HEK293T (cell line): ENCODE measurements around the gene KIAA0930.
A peak's percentile ranks its signal among the peaks of the same experiment; 100 is the strongest.

Experiments used
- CTCF ChIA-PET: fragments of 350-600 bp; formaldehyde crosslinking; extraction: SDS; loops from one replicate; lab custom pipeline; 2021; ENCODE audit warnings: antibody characterized with exemption, inconsistent platforms; lab: Yijun Ruan, JAX
- POLR2A ChIA-PET: fragments of 350-600 bp; formaldehyde crosslinking; extraction: SDS; loops from one replicate; lab custom pipeline; 2020; ENCODE audit warnings: antibody characterized with exemption, inconsistent platforms; lab: Yijun Ruan, JAX
- DNase-seq: peaks from one replicate; pipeline ENCODE4 v3.0.0; 2012; ENCODE audit warnings: mixed read lengths; ENCODE audit errors: extremely low spot score
- ARNT ChIP-seq: fragments of 450-650 bp; IDR thresholded peaks from 2 replicates; pipeline ENCODE4 v1.6.1; 2017; ENCODE audit warnings: mild to moderate bottlenecking
- BHLHE40 ChIP-seq: fragments of 450-650 bp; IDR thresholded peaks from 2 replicates; pipeline ENCODE4 v1.6.1; 2016; ENCODE audit warnings: mild to moderate bottlenecking, moderate library complexity, borderline replicate concordance
- CTBP1 ChIP-seq: fragments of 450-650 bp; IDR thresholded peaks from 2 replicates; pipeline ENCODE4 v1.6.1; 2016; ENCODE audit warnings: borderline replicate concordance
- ELF4 ChIP-seq: fragments of 450-650 bp; IDR thresholded peaks from 2 replicates; pipeline ENCODE4 v1.6.1; 2017; ENCODE audit warnings: antibody characterized with exemption
- FOXA1 ChIP-seq: fragments of 450-650 bp; IDR thresholded peaks from 2 replicates; pipeline ENCODE4 v1.6.1; 2016; ENCODE audit warnings: mild to moderate bottlenecking
- FOXK2 ChIP-seq: fragments of 450-650 bp; IDR thresholded peaks from 2 replicates; pipeline ENCODE4 v1.6.1; 2016; ENCODE audit warnings: mild to moderate bottlenecking
- FOXM1 ChIP-seq: fragments of 450-650 bp; IDR thresholded peaks from 2 replicates; pipeline ENCODE4 v1.6.1; 2017; ENCODE audit warnings: mild to moderate bottlenecking, borderline replicate concordance
- HDGF ChIP-seq: fragments of 450-650 bp; IDR thresholded peaks from 2 replicates; pipeline ENCODE4 v1.6.1; 2017; ENCODE audit warnings: antibody characterized with exemption, borderline replicate concordance
- L3MBTL2 ChIP-seq: fragments of 450-650 bp; conservative IDR thresholded peaks from 2 replicates; pipeline ENCODE4 v1.6.1; 2016; ENCODE audit warnings: mild to moderate bottlenecking
- LEF1 ChIP-seq: fragments of 450-650 bp; IDR thresholded peaks from 2 replicates; pipeline ENCODE4 v1.6.1; 2017; ENCODE audit warnings: mild to moderate bottlenecking, borderline replicate concordance
- NFRKB ChIP-seq: fragments of 450-650 bp; IDR thresholded peaks from 2 replicates; pipeline ENCODE4 v1.6.1; 2016; ENCODE audit warnings: mild to moderate bottlenecking, moderate library complexity
- SP1 ChIP-seq: fragments of 450-650 bp; IDR thresholded peaks from 2 replicates; pipeline ENCODE4 v1.6.1; 2017
- SUZ12 ChIP-seq: fragments of 450-650 bp; IDR thresholded peaks from 2 replicates; pipeline ENCODE4 v1.6.1; 2016; ENCODE audit warnings: mild to moderate bottlenecking
- TARDBP ChIP-seq: fragments of 450-650 bp; IDR thresholded peaks from 2 replicates; pipeline ENCODE4 v1.6.1; 2016
- ZNF384 ChIP-seq: fragments of 450-650 bp; IDR thresholded peaks from 2 replicates; pipeline ENCODE4 v1.6.1; 2016
- TF ChIP-seq, protein P1 (sequence below): fragments of 450-650 bp; IDR thresholded peaks from 2 replicates; pipeline ENCODE4 v1.6.1; 2016

KIAA0930 gene

GRCh38 chr22:45211435-45211834 is 29.3 kb downstream of the KIAA0930 start:
- ChIA-PET POLR2A (no interaction called here), CTCF (interaction anchor here (0.9 kb wide), 1 partner anchor 14 kb away, joined by 3 read pairs; no protein-coding TSS in a partner anchor)
- TF ChIP-seq, protein P1, sequence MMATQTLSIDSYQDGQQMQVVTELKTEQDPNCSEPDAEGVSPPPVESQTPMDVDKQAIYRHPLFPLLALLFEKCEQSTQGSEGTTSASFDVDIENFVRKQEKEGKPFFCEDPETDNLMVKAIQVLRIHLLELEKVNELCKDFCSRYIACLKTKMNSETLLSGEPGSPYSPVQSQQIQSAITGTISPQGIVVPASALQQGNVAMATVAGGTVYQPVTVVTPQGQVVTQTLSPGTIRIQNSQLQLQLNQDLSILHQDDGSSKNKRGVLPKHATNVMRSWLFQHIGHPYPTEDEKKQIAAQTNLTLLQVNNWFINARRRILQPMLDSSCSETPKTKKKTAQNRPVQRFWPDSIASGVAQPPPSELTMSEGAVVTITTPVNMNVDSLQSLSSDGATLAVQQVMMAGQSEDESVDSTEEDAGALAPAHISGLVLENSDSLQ: no peak
- TF ChIP-seq FOXA1: no peak
- DNase-seq: no peak

DNA sequence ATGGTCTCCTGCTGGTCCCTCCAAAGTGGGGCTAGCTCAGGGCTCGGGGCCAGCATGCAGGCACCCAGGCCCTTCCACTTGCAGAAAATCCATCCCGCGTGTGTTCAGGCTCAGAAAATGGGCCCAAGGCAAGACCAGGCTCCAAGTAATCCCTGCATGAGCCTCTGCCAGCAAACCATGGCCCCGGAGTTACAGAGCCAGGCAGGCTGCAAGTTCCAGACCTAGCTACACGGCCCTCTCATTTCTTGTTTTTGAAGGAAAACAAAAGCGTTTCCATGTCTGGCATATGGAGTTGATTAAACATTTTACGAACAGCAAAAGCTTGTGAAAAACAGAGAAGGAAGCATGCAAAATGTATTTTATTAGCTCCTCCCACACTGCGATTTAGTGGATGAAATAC is 29.7 kb downstream of the KIAA0930 start:
- ChIA-PET POLR2A (no interaction called here), CTCF (interaction anchor here (0.9 kb wide), 1 partner anchor 15 kb away, joined by 3 read pairs; no protein-coding TSS in a partner anchor)
- no peak for DNase-seq
- no peak for TF ChIP-seq LEF1
- TF ChIP-seq TARDBP: no peak
- TF ChIP-seq ELF4: no peak
- TF ChIP-seq FOXM1: no peak

- CTCF ChIA-PET: interaction anchor here (0.6 to 0.9 kb wide), 2 partner anchors 15 to 226 kb away, joined by 3 read pairs; no protein-coding TSS in a partner anchor
These were observed 30.1 kb downstream of the KIAA0930 start for GRCh38 chr22:45210577-45210976.

DNA sequence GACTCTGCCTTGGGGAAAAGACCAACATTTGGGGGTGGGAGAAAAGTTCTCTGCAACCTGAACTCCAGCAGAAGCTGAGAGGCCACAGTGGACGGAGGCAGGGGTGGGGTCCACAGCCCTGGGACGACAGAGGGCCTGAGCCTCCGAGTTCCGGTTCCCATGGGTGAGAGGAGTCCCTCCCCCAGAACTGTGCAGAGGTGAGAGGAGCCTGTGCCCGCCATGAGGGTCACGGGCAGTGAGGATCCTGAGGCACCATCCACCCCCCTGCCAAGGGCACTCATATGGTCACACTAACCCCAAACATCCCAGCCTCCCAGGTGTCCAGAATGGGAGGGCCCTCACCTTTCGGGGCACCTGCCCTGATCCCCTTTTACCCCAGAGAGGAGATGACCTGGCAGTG is 30.5 kb downstream of the KIAA0930 start:
- DNase-seq: no peak
- CTCF ChIA-PET: interaction anchor here (0.6 to 2.3 kb wide), 2 partner anchors 10 to 226 kb away, joined by 3 to 7 read pairs; no protein-coding TSS in a partner anchor
- POLR2A ChIA-PET: no interaction called here
- TF ChIP-seq ELF4: no peak
- TF ChIP-seq, protein P1: no peak
- TF ChIP-seq SUZ12: no peak
- TF ChIP-seq FOXM1: no peak
- no peak for TF ChIP-seq ZNF384
- TF ChIP-seq NFRKB: no peak
- no peak for TF ChIP-seq FOXK2
- no peak for TF ChIP-seq FOXA1
- TF ChIP-seq CTBP1: no peak
- no peak for TF ChIP-seq BHLHE40
- no peak for TF ChIP-seq HDGF
- no peak for TF ChIP-seq LEF1

More at GRCh38 chr22:45210577-45210976, 30.1 kb downstream of the KIAA0930 start:
- POLR2A ChIA-PET: no interaction called here
- TF ChIP-seq CTBP1 (no peak), LEF1 (no peak), BHLHE40 (no peak), ELF4 (no peak), ARNT (no peak)
- TF ChIP-seq, protein P1: no peak
- DNase-seq: no peak

DNA sequence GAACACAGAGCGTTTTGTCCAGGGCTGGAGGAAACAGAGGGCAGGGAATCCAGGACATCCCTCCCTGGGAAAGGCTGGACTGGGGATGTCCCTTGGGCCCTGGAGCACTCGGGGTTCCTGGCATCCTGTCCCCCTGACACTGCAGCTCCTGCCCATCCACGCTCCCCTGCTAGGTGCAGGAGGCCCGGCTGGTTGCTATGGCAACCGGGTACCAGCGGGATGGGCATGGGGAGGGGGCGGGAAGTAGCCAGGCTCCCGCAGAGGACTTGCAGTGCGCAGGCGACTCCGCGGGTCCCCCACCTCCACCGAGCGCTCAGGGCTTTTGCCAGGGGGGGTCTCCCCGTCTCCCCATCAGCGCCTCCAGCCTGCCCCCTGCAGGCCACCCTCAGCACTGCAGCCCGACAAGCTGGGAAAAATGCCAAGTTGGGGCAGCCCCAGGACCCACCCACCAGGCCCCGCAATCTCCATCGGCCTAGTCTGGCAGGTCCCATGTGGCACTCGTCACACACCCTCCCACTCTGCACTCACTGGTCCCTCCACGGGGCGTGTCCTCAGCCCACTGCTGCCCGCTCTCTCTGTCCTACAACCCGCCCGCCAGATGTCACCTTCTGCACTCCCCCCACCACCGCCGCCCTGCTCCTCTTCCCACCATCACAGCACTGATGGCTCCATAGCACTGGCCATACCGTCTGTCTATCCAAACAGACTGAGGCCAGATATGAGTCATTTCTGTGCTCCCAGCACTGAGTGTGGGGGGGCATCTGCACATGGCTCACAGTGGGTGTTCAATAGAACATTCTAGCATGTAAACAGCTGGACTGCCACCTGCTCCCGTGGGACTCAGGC is 31.5 kb downstream of the KIAA0930 start:
- peak; percentile 82 for TF ChIP-seq FOXM1
- TF ChIP-seq ARNT: no peak
- DNase-seq: peak; percentile 54
- POLR2A ChIA-PET: interaction anchor here (1.1 kb wide), 1 partner anchor 54 kb away, joined by 3 read pairs; no protein-coding TSS in a partner anchor
- CTCF ChIA-PET: interaction anchor here (1.3 to 2.3 kb wide), 3 partner anchors 11 to 37 kb away, joined by 3 to 7 read pairs (median 3); no protein-coding TSS in a partner anchor

GRCh38 chr22:45208696-45208992 is 32.0 kb downstream of the KIAA0930 start:
- POLR2A ChIA-PET: interaction anchor here (1.1 kb wide), 2 partner anchors 45 to 55 kb away, joined by 3 read pairs; partner anchors contain the start of gene NUP50

More at GRCh38 chr22:45208696-45208992, 32.0 kb downstream of the KIAA0930 start:
- CTCF ChIA-PET: interaction anchor here (1.3 to 2.3 kb wide), 3 partner anchors 12 to 37 kb away, joined by 3 to 7 read pairs (median 3); no protein-coding TSS in a partner anchor
- TF ChIP-seq HDGF (no peak), ELF4 (no peak), ARNT (no peak), CTBP1 (no peak), BHLHE40 (no peak), ZNF384 (no peak), L3MBTL2 (no peak), SP1 (no peak), FOXA1 (no peak), TARDBP (no peak), FOXK2 (no peak), NFRKB (no peak)
- TF ChIP-seq, protein P1: no peak
- no peak for DNase-seq
